ENCODE measurements around the gene RFX1.

- TF ChIP-seq EZH2 (IDR thresholded peaks at IDR 0.05; ENCODE audit: insufficient read depth, poor library complexity, severe bottlenecking): no peak
- TF ChIP-seq EZH2phosphoT487 (IDR thresholded peaks at IDR 0.05; ENCODE audit: insufficient read depth, low read depth): no peak
Measured at GRCh38 chr19:13937479-13938300, 68.4 kb downstream of the RFX1 start.

Data from GM23248 (cell line).